Measurements from ENCODE around the gene AFM.

AFM gene

GRCh38 chr4:73450398-73451004, 31.0 kb upstream of the AFM start:
- DNase-seq (ENCODE audit: low read depth in 2 of 3, low spot score in 2 of 3): no peak

GRCh38 chr4:73451404-73451803, 30.1 kb upstream of the AFM start:
- DNase-seq (ENCODE audit: low read depth in 2 of 3, low spot score in 2 of 3): no peak

GRCh38 chr4:73451981-73452747, 29.4 kb upstream of the AFM start:
- DNase-seq (ENCODE audit: low read depth in 2 of 3, low spot score in 2 of 3): no peak

GRCh38 chr4:73452953-73453700, 28.4 kb upstream of the AFM start:
- no peak for DNase-seq (ENCODE audit: low read depth in 2 of 3, low spot score in 2 of 3)

- no peak for DNase-seq (ENCODE audit: low read depth in 2 of 3, low spot score in 2 of 3)
Measured at GRCh38 chr4:73453701-73454005, 27.9 kb upstream of the AFM start.

- DNase-seq (ENCODE audit: low read depth in 2 of 3, low spot score in 2 of 3): no peak
Measured at GRCh38 chr4:73454920-73455319, 26.6 kb upstream of the AFM start.

GRCh38 chr4:73456177-73457022, 25.1 kb upstream of the AFM start:
- no peak for DNase-seq (ENCODE audit: low read depth in 2 of 3, low spot score in 2 of 3)

- no peak for DNase-seq (ENCODE audit: low read depth in 2 of 3, low spot score in 2 of 3)
Measured at GRCh38 chr4:73458184-73459047, 23.1 kb upstream of the AFM start.

- DNase-seq (ENCODE audit: low read depth in 2 of 3, low spot score in 2 of 3): no peak
Measured at GRCh38 chr4:73459048-73459421, 22.5 kb upstream of the AFM start.

- no peak for DNase-seq (ENCODE audit: low read depth in 2 of 3, low spot score in 2 of 3)
Measured at GRCh38 chr4:73460913-73461522, 20.5 kb upstream of the AFM start.

GRCh38 chr4:73468170-73468569, 13.4 kb upstream of the AFM start:
- no peak for DNase-seq (ENCODE audit: low read depth in 2 of 3, low spot score in 2 of 3)

GRCh38 chr4:73470728-73471127, 10.8 kb upstream of the AFM start:
- DNase-seq (ENCODE audit: low read depth in 2 of 3, low spot score in 2 of 3): no peak

GRCh38 chr4:73477176-73477575, 4.4 kb upstream of the AFM start:
- no peak for DNase-seq (ENCODE audit: low read depth in 2 of 3, low spot score in 2 of 3)

GRCh38 chr4:73479323-73479722, 2.2 kb upstream of the AFM start:
- no peak for DNase-seq (ENCODE audit: low read depth in 2 of 3, low spot score in 2 of 3)

- no peak for DNase-seq (ENCODE audit: low read depth in 2 of 3, low spot score in 2 of 3)
Measured at GRCh38 chr4:73485085-73485484, 3.5 kb downstream of the AFM start.

GRCh38 chr4:73485596-73485995, 4.1 kb downstream of the AFM start:
- DNase-seq (ENCODE audit: low read depth in 2 of 3, low spot score in 2 of 3): no peak

- no peak for DNase-seq (ENCODE audit: low read depth in 2 of 3, low spot score in 2 of 3)
Measured at GRCh38 chr4:73486497-73486896, 5.0 kb downstream of the AFM start.

- no peak for DNase-seq (ENCODE audit: low read depth in 2 of 3, low spot score in 2 of 3)
Measured at GRCh38 chr4:73487233-73487632, 5.7 kb downstream of the AFM start.

- DNase-seq (ENCODE audit: low read depth in 2 of 3, low spot score in 2 of 3): no peak
Measured at GRCh38 chr4:73499996-73500765, 18.6 kb downstream of the AFM start.
